ENCODE results near the gene ARHGAP22. TPM values are rescaled to one million over a fixed set of nuclear protein-coding genes. Genes with fewer than 3 reads are reported as not detected.

Gene ARHGAP22
- total RNA-seq, 2 experiments from 2014 or later: not detected

DNA sequence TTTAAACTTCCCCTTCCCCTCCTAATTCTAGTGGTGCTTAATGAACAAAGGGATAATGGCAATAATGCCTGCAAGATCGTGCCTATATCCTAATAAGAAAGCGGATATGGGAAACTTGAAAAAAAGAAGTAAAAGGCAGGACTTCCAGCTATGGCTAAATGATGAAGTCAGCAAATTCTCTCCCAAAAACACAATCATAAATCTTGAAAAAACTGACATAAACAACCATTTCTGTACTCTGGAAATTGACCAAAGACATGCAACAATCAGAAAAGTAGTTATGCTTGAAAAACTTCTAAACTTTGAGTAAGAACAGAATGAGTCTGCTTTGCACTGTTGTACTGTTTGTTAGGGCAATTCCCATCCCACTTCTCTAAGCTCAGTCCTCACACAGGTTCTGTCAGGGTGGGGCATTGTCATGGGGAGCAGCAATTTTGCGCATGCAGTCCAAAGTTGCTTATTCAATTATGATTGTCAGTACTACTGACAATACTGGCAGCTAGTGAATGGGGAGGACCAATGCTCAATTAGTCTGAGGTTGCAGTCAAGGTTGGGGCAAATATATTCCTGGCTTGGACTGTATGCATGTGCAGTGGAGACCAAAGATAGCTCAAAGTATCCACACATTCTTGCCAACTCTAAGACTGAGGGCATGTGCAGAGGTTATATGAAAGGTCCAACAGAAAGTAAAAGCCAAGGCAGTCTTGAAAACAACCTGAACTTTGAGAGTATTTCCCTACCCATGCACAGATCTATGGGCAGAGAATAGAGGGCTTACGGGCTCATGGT lies 34.1 kb upstream of the ARHGAP22 start:
- intact Hi-C loops (cut with DNase I, micrococcal nuclease): no loop called here
- Mint-ChIP-seq H3K4me3 (no peak overlapping the region), H3K9me3 (peaks cover 11% of the 10 kb centered on the region), H3K4me1 (ENCODE audit: low read depth) (peaks cover 10% of the 10 kb centered on the region), H3K27me3 (peaks cover 43% of the 10 kb centered on the region), H3K36me3 (ENCODE audit: low read depth) (peaks cover 3% of the 10 kb centered on the region), H3K27ac (no peak overlapping the region)
- POLR2A ChIA-PET: no interaction called here
- Histone ChIP-seq H3K9me3 (ENCODE audit: control insufficient read depth in 1 of 2, insufficient read depth in 1 of 2, low read length in 2 of 2) (peaks cover 3 to 4% of the 10 kb centered on the region in 2 experiments), H3K4me1 (ENCODE audit: insufficient read depth, low read length) (peaks cover 14% of the 10 kb centered on the region), H3K36me3 (ENCODE audit: insufficient read depth, low read length) (no peaks in the 10 kb centered on the region), H3K4me3 (ENCODE audit: low read length) (no peak overlapping the region), H3K27me3 (ENCODE audit: control insufficient read depth in 1 of 2, insufficient read depth in 2 of 2, low read length in 2 of 2) (peaks cover 7 to 17% of the 10 kb centered on the region in 2 experiments), H3K27ac (ENCODE audit: low read depth in 1 of 2, low read length in 2 of 2) (no peak overlapping the region)
- CTCF ChIA-PET: no interaction called here
- DNase-seq: no peak
- no peak for ATAC-seq (ENCODE audit: poor library complexity)
- TF ChIP-seq CTCF (IDR thresholded peaks at IDR 0.05): no peak

GRCh38 chr10:48638158-48638557 lies 33.3 kb upstream of the ARHGAP22 start:
- H3K27me3 ChIP-seq (ENCODE audit: control insufficient read depth in 1 of 2, insufficient read depth in 2 of 2, low read length in 2 of 2): peaks cover 7 to 17% of the 10 kb centered on the region in 2 experiments
- intact Hi-C loops (cut with DNase I, micrococcal nuclease): no loop called here
- no peak overlapping the region for H3K4me3 ChIP-seq (ENCODE audit: low read length)
- Mint-ChIP-seq H3K4me3 (no peak overlapping the region), H3K4me1 (ENCODE audit: low read depth) (peaks cover 14% of the 10 kb centered on the region), H3K27me3 (peaks cover 43% of the 10 kb centered on the region), H3K9me3 (peaks cover 11% of the 10 kb centered on the region), H3K27ac (no peak overlapping the region), H3K36me3 (ENCODE audit: low read depth) (peaks cover 3% of the 10 kb centered on the region)
- DNase-seq (no peak), ATAC-seq (ENCODE audit: poor library complexity) (no peak)
- CTCF ChIA-PET: no interaction called here
- POLR2A ChIA-PET: no interaction called here
- H3K9me3 ChIP-seq (ENCODE audit: control insufficient read depth in 1 of 2, insufficient read depth in 1 of 2, low read length in 2 of 2): peaks cover 0 to 4% of the 10 kb centered on the region in 2 experiments
- H3K4me1 ChIP-seq (ENCODE audit: insufficient read depth, low read length): peaks cover 19% of the 10 kb centered on the region
- no peak overlapping the region for H3K27ac ChIP-seq (ENCODE audit: low read depth in 1 of 2, low read length in 2 of 2)
- TF ChIP-seq CTCF (IDR thresholded peaks at IDR 0.05): no peak
- no peaks in the 10 kb centered on the region for H3K36me3 ChIP-seq (ENCODE audit: insufficient read depth, low read length)

GRCh38 chr10:48636901-48637300 lies 32.0 kb upstream of the ARHGAP22 start:
- no peak overlapping the region for H3K4me3 ChIP-seq (ENCODE audit: low read length)
- DNase-seq (no peak), ATAC-seq (ENCODE audit: poor library complexity) (no peak)
- no peak for TF ChIP-seq CTCF (IDR thresholded peaks at IDR 0.05)
- H3K9me3 ChIP-seq (ENCODE audit: control insufficient read depth in 1 of 2, insufficient read depth in 1 of 2, low read length in 2 of 2): peaks cover 0 to 4% of the 10 kb centered on the region in 2 experiments
- H3K36me3 ChIP-seq (ENCODE audit: insufficient read depth, low read length): no peaks in the 10 kb centered on the region
- Mint-ChIP-seq H3K4me3 (no peak overlapping the region), H3K4me1 (ENCODE audit: low read depth) (peaks cover 14% of the 10 kb centered on the region), H3K27ac (no peak overlapping the region), H3K36me3 (ENCODE audit: low read depth) (peaks cover 3% of the 10 kb centered on the region), H3K9me3 (peaks cover 11% of the 10 kb centered on the region), H3K27me3 (peaks cover 43% of the 10 kb centered on the region)
- CTCF ChIA-PET: no interaction called here
- peaks cover 19% of the 10 kb centered on the region for H3K4me1 ChIP-seq (ENCODE audit: insufficient read depth, low read length)
- H3K27ac ChIP-seq (ENCODE audit: low read depth in 1 of 2, low read length in 2 of 2): no peak overlapping the region
- H3K27me3 ChIP-seq (ENCODE audit: control insufficient read depth in 1 of 2, insufficient read depth in 2 of 2, low read length in 2 of 2): peaks cover 7 to 17% of the 10 kb centered on the region in 2 experiments
- intact Hi-C loops (cut with DNase I, micrococcal nuclease): no loop called here
- POLR2A ChIA-PET: no interaction called here
